SK-N-SH (cell line): ENCODE data around the gene CRIP3. TPM values are rescaled to one million over a fixed set of nuclear protein-coding genes. Genes with fewer than 3 reads are reported as not detected.

Source experiments
- CTCF ChIA-PET: fragments of 300-600, 350-600 bp; formaldehyde crosslinking; extraction: SDS; loops from one replicate; lab custom pipeline; 2021; lab: Yijun Ruan, JAX
- POLR2A ChIA-PET: fragments of 350-600 bp; sonication (Branson Sonifier 250); formaldehyde crosslinking; extraction: SDS; loops from one replicate; lab custom pipeline; 2020; ENCODE audit warnings: antibody characterized with exemption, inconsistent platforms; lab: Yijun Ruan, JAX
- DNase-seq: peaks from one replicate; pipeline ENCODE4 v3.0.0; 2012
- H2AFZ ChIP-seq: fragments of 200-600 bp; sonication (generic); 2 replicates; pipeline ENCODE4 v1.8.1; 2016; ENCODE audit warnings: antibody characterized with exemption, mild to moderate bottlenecking, low read depth
- H3F3A ChIP-seq: fragments of 200-600 bp; sonication (generic); replicated peaks from 2 replicates; pipeline ENCODE3; 2016; ENCODE audit warnings: antibody characterized with exemption, mild to moderate bottlenecking; ENCODE audit not compliant: insufficient read depth
- H3K27ac ChIP-seq, 2 experiments: fragments of 200-500 bp in 1 of 2; fragments of 200-600 bp in 1 of 2; sonication (Bioruptor generic) in 1 of 2; sonication (generic), shearing (Covaris generic) in 1 of 2; 2 replicates each; pipeline versions ENCODE4 v1.5.1 to v1.6.1; 2014 to 2016; ENCODE audit warnings: low read depth in 2 of 2, inconsistent platforms in 1 of 2, low read length in 1 of 2, mild to moderate bottlenecking in 1 of 2, mixed read lengths in 1 of 2
- H3K27me3 ChIP-seq: fragments of 200-600 bp; sonication (generic), shearing (Covaris generic); 2 replicates; pipeline ENCODE4 v1.6.1; 2016; ENCODE audit warnings: mixed run types; ENCODE audit not compliant: insufficient read depth
- H3K36me3 ChIP-seq, 2 experiments: fragments of 200-500 bp in 1 of 2; fragments of 200-600 bp in 1 of 2; sonication (Bioruptor generic) in 1 of 2; sonication (generic) in 1 of 2; replicated peaks in 1 of 2; 2 replicates each; pipeline versions ENCODE3 to v1.5.1; 2014 to 2016; ENCODE audit warnings: low read length in 1 of 2, mild to moderate bottlenecking in 1 of 2; ENCODE audit not compliant: insufficient read depth in 2 of 2, control insufficient read depth in 1 of 2
- H3K4me1 ChIP-seq, 2 experiments: fragments of 200-500 bp in 1 of 2; fragments of 200-600 bp in 1 of 2; sonication (Bioruptor generic) in 1 of 2; sonication (generic), shearing (Covaris generic) in 1 of 2; 2 replicates each; pipeline versions ENCODE4 v1.5.1 to v1.6.1; 2014 to 2016; ENCODE audit warnings: low read depth in 1 of 2, low read length in 1 of 2, mixed run types in 1 of 2; ENCODE audit not compliant: insufficient read depth in 2 of 2, control insufficient read depth in 1 of 2
- H3K4me2 ChIP-seq: fragments of 200-600 bp; sonication (generic), shearing (Covaris generic); 2 replicates; pipeline ENCODE4 v1.6.1; 2017; ENCODE audit warnings: mixed run types
- H3K4me3 ChIP-seq, 2 experiments: fragments of 200-500 bp in 1 of 2; fragments of 200-600 bp in 1 of 2; sonication (Bioruptor generic) in 1 of 2; sonication (generic), shearing (Covaris generic) in 1 of 2; 2 replicates each; pipeline versions ENCODE4 v1.5.1 to v1.8.1; 2014 to 2016; ENCODE audit warnings: low read depth in 2 of 2, inconsistent platforms in 1 of 2, low read length in 1 of 2, mild to moderate bottlenecking in 1 of 2, mixed read lengths in 1 of 2, moderate library complexity in 1 of 2
- H3K79me2 ChIP-seq: fragments of 200-600 bp; sonication (generic); 2 replicates; pipeline ENCODE4 v1.8.1; 2017; ENCODE audit warnings: mild to moderate bottlenecking; ENCODE audit not compliant: insufficient read depth
- H3K9ac ChIP-seq: fragments of 200-600 bp; sonication (generic); 2 replicates; pipeline ENCODE4 v1.6.1; 2017; ENCODE audit warnings: mixed run types
- H3K9me2 ChIP-seq: fragments of 200-600 bp; sonication (generic); 2 replicates; pipeline ENCODE4 v1.6.1; 2017; ENCODE audit warnings: mixed run types
- H3K9me3 ChIP-seq: fragments of 200-600 bp; sonication (generic); 2 replicates; pipeline ENCODE4 v1.6.1; 2017; ENCODE audit warnings: mixed run types, mild to moderate bottlenecking, moderate library complexity
- H4K20me1 ChIP-seq: fragments of 200-600 bp; sonication (generic); 2 replicates; pipeline ENCODE4 v1.6.1; 2017; ENCODE audit warnings: mild to moderate bottlenecking, mixed run types; ENCODE audit not compliant: insufficient read depth
- ELF1 ChIP-seq: IDR thresholded peaks from 2 replicates; pipeline ENCODE4 v1.4.0; 2012
- FOSL2 ChIP-seq: IDR thresholded peaks from 2 replicates; pipeline ENCODE4 v1.4.0; 2012; ENCODE audit warnings: low read depth, mild to moderate bottlenecking, moderate library complexity, borderline replicate concordance
- FOXM1 ChIP-seq: IDR thresholded peaks from 2 replicates; pipeline ENCODE4 v1.4.0; 2012; ENCODE audit warnings: low read depth, mild to moderate bottlenecking
- MAX ChIP-seq: IDR thresholded peaks from 2 replicates; pipeline ENCODE4 v1.4.0; 2012; ENCODE audit warnings: low read depth
- MEF2A ChIP-seq: IDR thresholded peaks from 2 replicates; pipeline ENCODE4 v1.4.0; 2012; ENCODE audit warnings: low read depth, borderline replicate concordance
- MXI1 ChIP-seq: IDR thresholded peaks from 2 replicates; pipeline ENCODE4 v1.6.1; 2012; ENCODE audit warnings: mild to moderate bottlenecking, low read depth, low read length, improper control_type of control experiment
- NRF1 ChIP-seq: IDR thresholded peaks from 2 replicates; pipeline ENCODE4 v1.6.1; 2012; ENCODE audit warnings: low read depth, mild to moderate bottlenecking, low read length
- RAD21 ChIP-seq: IDR thresholded peaks from 2 replicates; pipeline ENCODE4 v1.6.1; 2012; ENCODE audit warnings: mild to moderate bottlenecking, low read length
- RCOR1 ChIP-seq: fragments of 150-350 bp; IDR thresholded peaks from 2 replicates; pipeline ENCODE4 v1.6.1; 2017; ENCODE audit warnings: antibody characterized with exemption, low read length
- RXRA ChIP-seq: IDR thresholded peaks from 2 replicates; pipeline ENCODE4 v1.4.0; 2012; ENCODE audit warnings: low read depth, mild to moderate bottlenecking, borderline replicate concordance
- SIN3A ChIP-seq: IDR thresholded peaks from 2 replicates; pipeline ENCODE4 v1.6.1; 2012; ENCODE audit warnings: low read depth, mild to moderate bottlenecking, low read length, moderate library complexity, borderline replicate concordance
- TAF1 ChIP-seq: IDR thresholded peaks from 2 replicates; pipeline ENCODE4 v1.6.1; 2012; ENCODE audit warnings: low read depth, mild to moderate bottlenecking, low read length, moderate library complexity, borderline replicate concordance
- USF1 ChIP-seq: IDR thresholded peaks from 2 replicates; pipeline ENCODE4 v1.4.0; 2012; ENCODE audit warnings: low read depth, borderline replicate concordance
- YY1 ChIP-seq: IDR thresholded peaks from 2 replicates; pipeline ENCODE4 v1.4.0; 2012; ENCODE audit warnings: low read depth, mild to moderate bottlenecking
- WGBS: methylation state at CpG from one replicate; pipeline ENCODE4 v1.1.6; 2017; ENCODE audit warnings: low lambda C conversion rate; 5-methylcytosine and 5-hydroxymethylcytosine counted together
- polyA plus RNA-seq, 3 experiments: library from polyadenylated mRNA; depleted of rRNA; stranded (reverse); fragments of >200 nt; gene quantifications; 2 replicates each; pipeline ENCODE4 v1.2.3, GENCODE V29; 2012
- TF ChIP-seq, protein P1 (sequence below): fragments of 150-350 bp; IDR thresholded peaks from 2 replicates; pipeline ENCODE4 v1.6.1; 2017; ENCODE audit warnings: antibody characterized with exemption, low read length, low read depth, borderline replicate concordance
- TF ChIP-seq, protein P2 (sequence below): IDR thresholded peaks from 2 replicates; pipeline ENCODE4 v1.4.0; 2012; ENCODE audit warnings: low read depth, borderline replicate concordance

Gene CRIP3
- polyA plus RNA-seq, 1 of the 3 experiments (the other 2 are of a cell fraction), result not detected

GRCh38 chr6:43261198-43261597 is 47.4 kb downstream of the CRIP3 start (continued):
- TF ChIP-seq, protein P1, sequence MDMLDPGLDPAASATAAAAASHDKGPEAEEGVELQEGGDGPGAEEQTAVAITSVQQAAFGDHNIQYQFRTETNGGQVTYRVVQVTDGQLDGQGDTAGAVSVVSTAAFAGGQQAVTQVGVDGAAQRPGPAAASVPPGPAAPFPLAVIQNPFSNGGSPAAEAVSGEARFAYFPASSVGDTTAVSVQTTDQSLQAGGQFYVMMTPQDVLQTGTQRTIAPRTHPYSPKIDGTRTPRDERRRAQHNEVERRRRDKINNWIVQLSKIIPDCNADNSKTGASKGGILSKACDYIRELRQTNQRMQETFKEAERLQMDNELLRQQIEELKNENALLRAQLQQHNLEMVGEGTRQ, result no peak

- Histone ChIP-seq H3K27me3 (no peaks in the 10 kb centered on the region), H3K4me1 (no peaks in the 10 kb centered on the region), H3K27ac (no peak overlapping the region), H3K9ac (no peak overlapping the region), H3K36me3 (no peaks in the 10 kb centered on the region), H2AFZ (no peak overlapping the region), H4K20me1 (no peaks in the 10 kb centered on the region), H3F3A (no peaks in the 10 kb centered on the region), H3K9me3 (no peaks in the 10 kb centered on the region), H3K79me2 (no peaks in the 10 kb centered on the region), H3K9me2 (no peaks in the 10 kb centered on the region), H3K4me2 (no peak overlapping the region), H3K4me3 (no peak overlapping the region)
- ChIA-PET CTCF (no interaction called here), POLR2A (no interaction called here)
- 81% methylated on average over 4 of the region's 4 CpGs for WGBS
- TF ChIP-seq USF1, result no peak
- no peak for TF ChIP-seq MAX
- no peak for TF ChIP-seq FOXM1
- TF ChIP-seq TAF1, result no peak
- TF ChIP-seq, protein P2, sequence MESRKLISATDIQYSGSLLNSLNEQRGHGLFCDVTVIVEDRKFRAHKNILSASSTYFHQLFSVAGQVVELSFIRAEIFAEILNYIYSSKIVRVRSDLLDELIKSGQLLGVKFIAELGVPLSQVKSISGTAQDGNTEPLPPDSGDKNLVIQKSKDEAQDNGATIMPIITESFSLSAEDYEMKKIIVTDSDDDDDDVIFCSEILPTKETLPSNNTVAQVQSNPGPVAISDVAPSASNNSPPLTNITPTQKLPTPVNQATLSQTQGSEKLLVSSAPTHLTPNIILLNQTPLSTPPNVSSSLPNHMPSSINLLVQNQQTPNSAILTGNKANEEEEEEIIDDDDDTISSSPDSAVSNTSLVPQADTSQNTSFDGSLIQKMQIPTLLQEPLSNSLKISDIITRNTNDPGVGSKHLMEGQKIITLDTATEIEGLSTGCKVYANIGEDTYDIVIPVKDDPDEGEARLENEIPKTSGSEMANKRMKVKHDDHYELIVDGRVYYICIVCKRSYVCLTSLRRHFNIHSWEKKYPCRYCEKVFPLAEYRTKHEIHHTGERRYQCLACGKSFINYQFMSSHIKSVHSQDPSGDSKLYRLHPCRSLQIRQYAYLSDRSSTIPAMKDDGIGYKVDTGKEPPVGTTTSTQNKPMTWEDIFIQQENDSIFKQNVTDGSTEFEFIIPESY, result no peak
- no peak for TF ChIP-seq ELF1
- TF ChIP-seq FOSL2, result no peak
- no peak for TF ChIP-seq RXRA
- no peak for TF ChIP-seq RAD21
- no peak for TF ChIP-seq MEF2A
- no peak for TF ChIP-seq NRF1
- no peak for TF ChIP-seq SIN3A
- TF ChIP-seq RCOR1, result no peak
- no peak for TF ChIP-seq YY1
- no peak for TF ChIP-seq MXI1
- no peak for DNase-seq
Observed at GRCh38 chr6:43260791-43261190, 47.8 kb downstream of the CRIP3 start.
